Trophoblast cell (in vitro differentiated cells and primary cell): ENCODE measurements around the gene PXT1.
"Not testable (repeated sequence)": the region's sequence is repeated elsewhere in the genome, so short reads cannot be mapped to it uniquely, and the experiment has no call there.

Source experiments
- DNase-seq, 2 donors: peaks; one replicate each; pipeline ENCODE4 v3.0.0-alpha.2; 2016
- H2AFZ ChIP-seq: 2 replicates; pipeline ENCODE4 v1.6.1; 2013; ENCODE audit warnings: low read length, moderate library complexity, mild to moderate bottlenecking; ENCODE audit not compliant: insufficient read depth, poor library complexity
- H2AK5ac ChIP-seq: 2 replicates; pipeline ENCODE4 v1.6.1; 2013; ENCODE audit warnings: mild to moderate bottlenecking, low read length
- H2BK120ac ChIP-seq: 2 replicates; pipeline ENCODE4 v1.6.1; 2013; ENCODE audit warnings: low read length, mild to moderate bottlenecking, moderate library complexity; ENCODE audit not compliant: insufficient read depth, poor library complexity
- H2BK12ac ChIP-seq: 2 replicates; pipeline ENCODE4 v1.6.1; 2013; ENCODE audit warnings: mild to moderate bottlenecking, low read length, moderate library complexity
- H2BK5ac ChIP-seq: 2 replicates; pipeline ENCODE4 v1.6.1; 2013; ENCODE audit warnings: low read length, low read depth, moderate library complexity, mild to moderate bottlenecking; ENCODE audit not compliant: poor library complexity
- H3K14ac ChIP-seq: 2 replicates; pipeline ENCODE4 v1.6.1; 2013; ENCODE audit warnings: mild to moderate bottlenecking, low read length
- H3K18ac ChIP-seq: 2 replicates; pipeline ENCODE4 v1.6.1; 2013; ENCODE audit warnings: mild to moderate bottlenecking, low read length
- H3K23ac ChIP-seq: 2 replicates; pipeline ENCODE4 v1.6.1; 2013; ENCODE audit warnings: low read length
- H3K27ac ChIP-seq: 2 replicates; pipeline ENCODE4 v1.5.1; 2013; ENCODE audit warnings: low read depth, mild to moderate bottlenecking, inconsistent platforms, low read length, moderate library complexity
- H3K27me3 ChIP-seq: 2 replicates; pipeline ENCODE4 v1.6.1; 2013; ENCODE audit warnings: inconsistent platforms, mild to moderate bottlenecking, low read length, moderate library complexity; ENCODE audit not compliant: insufficient read depth
- H3K36me3 ChIP-seq, 2 experiments: 1 replicate in 1 of 2; 2 replicates in 1 of 2; pipeline ENCODE4 v1.6.1; 2013; ENCODE audit warnings: low read length in 2 of 2, mild to moderate bottlenecking in 2 of 2, moderate library complexity in 1 of 2; ENCODE audit not compliant: insufficient read depth in 2 of 2, control insufficient read depth in 1 of 2
- H3K4ac ChIP-seq: 2 replicates; pipeline ENCODE4 v1.6.1; 2013; ENCODE audit warnings: low read depth, mild to moderate bottlenecking, low read length, moderate library complexity
- H3K4me1 ChIP-seq, 2 experiments: 1 replicate in 1 of 2; 2 replicates in 1 of 2; pipeline ENCODE4 v1.6.1; 2013; ENCODE audit warnings: low read length in 2 of 2, mild to moderate bottlenecking in 2 of 2, moderate library complexity in 1 of 2; ENCODE audit not compliant: insufficient read depth in 2 of 2, control insufficient read depth in 1 of 2
- H3K4me2 ChIP-seq: 2 replicates; pipeline ENCODE4 v1.6.1; 2013; ENCODE audit warnings: inconsistent platforms, mild to moderate bottlenecking, low read length, moderate library complexity
- H3K4me3 ChIP-seq: 2 replicates; pipeline ENCODE4 v1.5.1; 2013; ENCODE audit warnings: mild to moderate bottlenecking, low read depth, low read length, inconsistent platforms
- H3K79me1 ChIP-seq: one replicate; pipeline ENCODE4 v1.6.1; 2013; ENCODE audit warnings: low read length
- H3K79me2 ChIP-seq: 2 replicates; pipeline ENCODE4 v1.6.1; 2013; ENCODE audit warnings: low read length, mild to moderate bottlenecking; ENCODE audit not compliant: control insufficient read depth, insufficient read depth, poor library complexity
- H3K9ac ChIP-seq: 2 replicates; pipeline ENCODE4 v1.6.1; 2013; ENCODE audit warnings: mild to moderate bottlenecking, low read length
- H3K9me3 ChIP-seq: 2 replicates; pipeline ENCODE4 v1.6.1; 2013; ENCODE audit warnings: low read depth, mild to moderate bottlenecking, control low read depth, inconsistent platforms, low read length; ENCODE audit not compliant: insufficient read depth
- H4K12ac ChIP-seq: 2 replicates; pipeline ENCODE4 v1.6.1; 2013; ENCODE audit warnings: low read depth, mild to moderate bottlenecking, low read length, moderate library complexity
- H4K8ac ChIP-seq: 2 replicates; pipeline ENCODE4 v1.6.1; 2013; ENCODE audit warnings: low read depth, mild to moderate bottlenecking, low read length, moderate library complexity
- H4K91ac ChIP-seq: one replicate; pipeline ENCODE4 v1.6.1; 2013; ENCODE audit warnings: low read depth, mild to moderate bottlenecking, low read length, moderate library complexity
- WGBS: extraction: QIAGEN DNeasy Blood & Tissue Kit; methylation state at CpG from one replicate; pipeline ENCODE4 v1.1.7; 2013; ENCODE audit warnings: missing lambda C conversion rate; ENCODE audit not compliant: insufficient read length, insufficient coverage; ENCODE audit errors: extremely low coverage; 5-methylcytosine and 5-hydroxymethylcytosine counted together

The PXT1 gene

GRCh38 chr6:36363371-36363752, 79.3 kb downstream of the PXT1 start:
- not testable (repeated sequence) for H4K12ac ChIP-seq, H2BK120ac ChIP-seq, H4K8ac ChIP-seq, H4K91ac ChIP-seq, H3K18ac ChIP-seq, H3K27me3 ChIP-seq, DNase-seq, H3K4ac ChIP-seq, H2BK5ac ChIP-seq, H3K79me1 ChIP-seq, H3K27ac ChIP-seq, H3K36me3 ChIP-seq, H2AK5ac ChIP-seq, H3K9me3 ChIP-seq, H3K23ac ChIP-seq, H3K14ac ChIP-seq, H3K4me3 ChIP-seq, H3K79me2 ChIP-seq, H3K4me2 ChIP-seq, H2AFZ ChIP-seq, H3K4me1 ChIP-seq, H3K9ac ChIP-seq
- peak overlapping the region; percentile 9 for H2BK12ac ChIP-seq
- WGBS, result no CpG with 5 or more reads among the region's 13 CpGs

GRCh38 chr6:36362551-36363370, 79.9 kb downstream of the PXT1 start:
- Histone ChIP-seq H4K12ac (no peak overlapping the region), H2BK5ac (no peak overlapping the region), H3K79me1 (no peaks in the 10 kb centered on the region), H2AK5ac (no peak overlapping the region), H2AFZ (no peak overlapping the region), H4K91ac (no peak overlapping the region), H3K36me3 (no peaks in the 10 kb centered on the region), H3K4me2 (no peak overlapping the region), H2BK12ac (peak overlapping the region; percentile 9), H3K18ac (no peak overlapping the region), H3K4ac (no peak overlapping the region), H3K23ac (no peak overlapping the region), H3K14ac (no peak overlapping the region), H3K4me1 (peaks cover 0 to 3% of the 10 kb centered on the region in 2 experiments), H3K9me3 (peaks cover 2% of the 10 kb centered on the region), H3K27ac (no peak overlapping the region), H3K27me3 (no peaks in the 10 kb centered on the region), H3K79me2 (no peaks in the 10 kb centered on the region), H2BK120ac (no peak overlapping the region), H4K8ac (no peak overlapping the region), H3K9ac (no peak overlapping the region), H3K4me3 (no peak overlapping the region)
- DNase-seq, result no peak
- WGBS, result no CpG with 5 or more reads among the region's 25 CpGs

- no peak overlapping the region for H4K91ac ChIP-seq
- H3K9ac ChIP-seq, result no peak overlapping the region
- no peak overlapping the region for H2AK5ac ChIP-seq
- no CpG with 5 or more reads among the region's 11 CpGs for WGBS
- no peaks in the 10 kb centered on the region for H3K27me3 ChIP-seq
- H3K18ac ChIP-seq, result no peak overlapping the region
- no peak overlapping the region for H4K8ac ChIP-seq
- H3K4me3 ChIP-seq, result no peak overlapping the region
- H2BK12ac ChIP-seq, result no peak overlapping the region
- H3K23ac ChIP-seq, result no peak overlapping the region
- peaks cover 2% of the 10 kb centered on the region for H3K9me3 ChIP-seq
- H3K4ac ChIP-seq, result no peak overlapping the region
- H3K27ac ChIP-seq, result no peak overlapping the region
- no peak overlapping the region for H4K12ac ChIP-seq
- H2BK5ac ChIP-seq, result no peak overlapping the region
- peaks cover 0 to 3% of the 10 kb centered on the region in 2 experiments for H3K4me1 ChIP-seq
- no peaks in the 10 kb centered on the region for H3K36me3 ChIP-seq
- H2AFZ ChIP-seq, result no peak overlapping the region
- no peak overlapping the region for H3K14ac ChIP-seq
- no peaks in the 10 kb centered on the region for H3K79me2 ChIP-seq
- H3K79me1 ChIP-seq, result no peaks in the 10 kb centered on the region
- DNase-seq, result no peak
- H2BK120ac ChIP-seq, result no peak overlapping the region
- no peak overlapping the region for H3K4me2 ChIP-seq
These were observed 81.6 kb downstream of the PXT1 start for GRCh38 chr6:36361071-36361470.

GRCh38 chr6:36360241-36361054, 82.2 kb downstream of the PXT1 start:
- no peak overlapping the region for H2AK5ac ChIP-seq
- H3K79me2 ChIP-seq, result no peaks in the 10 kb centered on the region
- no peak overlapping the region for H3K18ac ChIP-seq
- no peak overlapping the region for H2BK120ac ChIP-seq
- peak; percentile 61 to 94 for DNase-seq
- no peak overlapping the region for H3K4me2 ChIP-seq
- no peak overlapping the region for H4K12ac ChIP-seq
- WGBS, result no CpG with 5 or more reads among the region's 10 CpGs
- H3K27me3 ChIP-seq, result no peaks in the 10 kb centered on the region
- peaks cover 2% of the 10 kb centered on the region for H3K9me3 ChIP-seq
- H3K9ac ChIP-seq, result no peak overlapping the region
- H2AFZ ChIP-seq, result no peak overlapping the region
- H4K91ac ChIP-seq, result no peak overlapping the region
- no peak overlapping the region for H2BK12ac ChIP-seq
- peaks cover 0 to 3% of the 10 kb centered on the region in 2 experiments for H3K4me1 ChIP-seq
- no peak overlapping the region for H4K8ac ChIP-seq
- no peaks in the 10 kb centered on the region for H3K36me3 ChIP-seq
- no peak overlapping the region for H3K23ac ChIP-seq
- no peak overlapping the region for H2BK5ac ChIP-seq
- H3K4me3 ChIP-seq, result no peak overlapping the region
- H3K79me1 ChIP-seq, result no peaks in the 10 kb centered on the region
- no peak overlapping the region for H3K27ac ChIP-seq
- H3K14ac ChIP-seq, result no peak overlapping the region
- H3K4ac ChIP-seq, result no peak overlapping the region
